GM19324 (cell line): ENCODE results near the gene RSPRY1.

ENCODE experiments used
- ATAC-seq: cut with Tn5 transposase; IDR thresholded peaks from one replicate; pipeline ENCODE4 v1.9.1; 2021; ENCODE audit warnings: mild to moderate bottlenecking, moderate library complexity; ENCODE audit not compliant: unreplicated experiment, low FRiP score

The RSPRY1 gene

GRCh38 chr16:57185945-57186871 is at the start of gene RSPRY1, which contains the start of gene PSME3IP1:
RSPRY1 (plus strand) TSS chr16:57186329; CDS start chr16:57204659, 18,330 bp downstream.
PSME3IP1 (minus strand) TSS chr16:57186039; CDS start chr16:57173854, 12,185 bp downstream.
- peak; percentile 93 for ATAC-seq

GRCh38 chr16:57137043-57137442 is 49.1 kb upstream of the RSPRY1 start:
- no peak for ATAC-seq

- ATAC-seq, result no peak
Observed at GRCh38 chr16:57137566-57138273, 48.4 kb upstream of the RSPRY1 start.

GRCh38 chr16:57138281-57138935 is 47.7 kb upstream of the RSPRY1 start:
- no peak for ATAC-seq

GRCh38 chr16:57140931-57141668 is 45.0 kb upstream of the RSPRY1 start:
- no peak for ATAC-seq

GRCh38 chr16:57141822-57142631 is 44.1 kb upstream of the RSPRY1 start:
- no peak for ATAC-seq

- ATAC-seq, result no peak
Observed at GRCh38 chr16:57143149-57143921, 42.8 kb upstream of the RSPRY1 start.

- ATAC-seq, result no peak
Observed at GRCh38 chr16:57144027-57144426, 42.1 kb upstream of the RSPRY1 start.

GRCh38 chr16:57145046-57146021 is 40.8 kb upstream of the RSPRY1 start:
- ATAC-seq, result no peak

GRCh38 chr16:57146040-57146647 is 40.0 kb upstream of the RSPRY1 start:
- no peak for ATAC-seq

- no peak for ATAC-seq
Observed at GRCh38 chr16:57146735-57147134, 39.4 kb upstream of the RSPRY1 start.

GRCh38 chr16:57147381-57148221 is 38.5 kb upstream of the RSPRY1 start:
- no peak for ATAC-seq

GRCh38 chr16:57148481-57148880 is 37.6 kb upstream of the RSPRY1 start:
- ATAC-seq, result no peak

- no peak for ATAC-seq
Observed at GRCh38 chr16:57149391-57149790, 36.7 kb upstream of the RSPRY1 start.

- ATAC-seq, result no peak
Observed at GRCh38 chr16:57150682-57151330, 35.3 kb upstream of the RSPRY1 start.

- no peak for ATAC-seq
Observed at GRCh38 chr16:57151369-57151768, 34.8 kb upstream of the RSPRY1 start.
